H9 (cell line): Measurements from ENCODE around the gene AANAT. TPM values are rescaled to one million over a fixed set of nuclear protein-coding genes. Genes with fewer than 3 reads are reported as not detected.

ENCODE experiments used
- DNase-seq: peaks from one replicate; pipeline ENCODE4 v3.0.0-alpha.2; 2017
- H2AFZ ChIP-seq: one replicate; pipeline ENCODE4 v1.6.1; 2013; ENCODE audit warnings: mild to moderate bottlenecking, low read length, control low read depth, moderate library complexity
- H2AK5ac ChIP-seq: 2 replicates; pipeline ENCODE4 v1.6.1; 2013; ENCODE audit warnings: low read length, control low read depth, mixed read lengths; ENCODE audit not compliant: insufficient read length
- H2BK120ac ChIP-seq: one replicate; pipeline ENCODE4 v1.6.1; 2013; ENCODE audit warnings: low read depth, mild to moderate bottlenecking, low read length, control low read depth, inconsistent platforms; ENCODE audit not compliant: poor library complexity, severe bottlenecking
- H2BK12ac ChIP-seq: 2 replicates; pipeline ENCODE4 v1.6.1; 2013; ENCODE audit warnings: low read length, control low read depth, mixed read lengths, low read depth; ENCODE audit not compliant: insufficient read length
- H2BK15ac ChIP-seq: 2 replicates; pipeline ENCODE4 v1.6.1; 2013; ENCODE audit warnings: low read depth, low read length, control low read depth
- H2BK20ac ChIP-seq: one replicate; pipeline ENCODE4 v1.6.1; 2013; ENCODE audit warnings: low read depth, mild to moderate bottlenecking, low read length, control low read depth, inconsistent platforms; ENCODE audit not compliant: poor library complexity, severe bottlenecking
- H2BK5ac ChIP-seq: 2 replicates; pipeline ENCODE4 v1.6.1; 2013; ENCODE audit warnings: low read length, control low read depth, mixed read lengths; ENCODE audit not compliant: insufficient read length
- H3K14ac ChIP-seq: 2 replicates; pipeline ENCODE4 v1.6.1; 2013; ENCODE audit warnings: low read length, control low read depth; ENCODE audit not compliant: insufficient read depth
- H3K18ac ChIP-seq: 2 replicates; pipeline ENCODE4 v1.6.1; 2013; ENCODE audit warnings: low read depth, mild to moderate bottlenecking, mixed read lengths, low read length, control low read depth; ENCODE audit not compliant: insufficient read length
- H3K23ac ChIP-seq: 2 replicates; pipeline ENCODE4 v1.6.1; 2013; ENCODE audit warnings: low read length, control low read depth, mixed read lengths, low read depth; ENCODE audit not compliant: insufficient read length
- H3K23me2 ChIP-seq: 2 replicates; pipeline ENCODE4 v1.6.1; 2013; ENCODE audit warnings: low read depth, mild to moderate bottlenecking, mixed read lengths, low read length, control low read depth; ENCODE audit not compliant: insufficient read length, poor library complexity, severe bottlenecking
- H3K27ac ChIP-seq: 2 replicates; pipeline ENCODE4 v1.5.1; 2013; ENCODE audit warnings: low read length, control low read depth, mixed read lengths, low read depth; ENCODE audit not compliant: insufficient read length
- H3K27me3 ChIP-seq: 2 replicates; pipeline ENCODE4 v1.6.1; 2013; ENCODE audit warnings: low read length, control low read depth, inconsistent platforms; ENCODE audit not compliant: insufficient read depth
- H3K4ac ChIP-seq: 2 replicates; pipeline ENCODE4 v1.6.1; 2013; ENCODE audit warnings: low read depth, mild to moderate bottlenecking, control low read depth, inconsistent platforms, low read length, moderate library complexity
- H3K4me1 ChIP-seq: 2 replicates; pipeline ENCODE4 v1.6.1; 2013; ENCODE audit warnings: low read length, control low read depth, inconsistent platforms; ENCODE audit not compliant: insufficient read depth
- H3K4me2 ChIP-seq: 2 replicates; pipeline ENCODE4 v1.6.1; 2013; ENCODE audit warnings: low read length, control low read depth, mixed read lengths; ENCODE audit not compliant: insufficient read length, insufficient read depth
- H3K56ac ChIP-seq: 2 replicates; pipeline ENCODE4 v1.6.1; 2013; ENCODE audit warnings: low read depth, mild to moderate bottlenecking, mixed read lengths, low read length, control low read depth; ENCODE audit not compliant: insufficient read length
- H3K79me1 ChIP-seq: 2 replicates; pipeline ENCODE4 v1.6.1; 2013; ENCODE audit warnings: low read depth, mild to moderate bottlenecking, moderate library complexity, low read length, control low read depth, inconsistent platforms; ENCODE audit not compliant: insufficient read depth, poor library complexity, severe bottlenecking
- H3K79me2 ChIP-seq: 2 replicates; pipeline ENCODE4 v1.6.1; 2013; ENCODE audit warnings: low read length, control low read depth, inconsistent platforms; ENCODE audit not compliant: insufficient read depth
- H3K9ac ChIP-seq: 2 replicates; pipeline ENCODE4 v1.6.1; 2013; ENCODE audit warnings: low read length, control low read depth, mixed read lengths; ENCODE audit not compliant: insufficient read length; ENCODE audit errors: extremely low read depth
- H3K9me3 ChIP-seq: one replicate; pipeline ENCODE4 v1.6.1; 2013; ENCODE audit warnings: low read depth, low read length, inconsistent platforms; ENCODE audit not compliant: control insufficient read depth
- H3T11ph ChIP-seq: one replicate; pipeline ENCODE4 v1.6.1; 2013; ENCODE audit warnings: mild to moderate bottlenecking, low read length, control low read depth, inconsistent platforms
- H4K20me1 ChIP-seq: one replicate; pipeline ENCODE4 v1.6.1; 2013; ENCODE audit not compliant: control insufficient read depth, insufficient read length, insufficient read depth
- H4K5ac ChIP-seq: 2 replicates; pipeline ENCODE4 v1.6.1; 2013; ENCODE audit warnings: low read depth, mild to moderate bottlenecking, mixed read lengths, low read length, control low read depth; ENCODE audit not compliant: insufficient read length
- H4K8ac ChIP-seq: replicated peaks from 2 replicates; pipeline ENCODE4 v1.6.1; 2013; ENCODE audit warnings: low read length, control low read depth, mixed read lengths, low read depth; ENCODE audit not compliant: insufficient read length
- H4K91ac ChIP-seq: 2 replicates; pipeline ENCODE4 v1.6.1; 2013; ENCODE audit warnings: low read depth, mild to moderate bottlenecking, moderate library complexity, mixed read lengths, low read length, control low read depth; ENCODE audit not compliant: insufficient read length
- H3K27ac Mint-ChIP-seq, 3 experiments: 2 replicates in 2 of 3; 3 replicates in 1 of 3; pipeline ENCODE4 v1.8.0; 2020 to 2021; ENCODE audit warnings: mixed read lengths in 3 of 3, mild to moderate bottlenecking in 1 of 3, moderate library complexity in 1 of 3
- H3K27me3 Mint-ChIP-seq: 2 replicates; pipeline ENCODE4 v1.8.0; 2021; ENCODE audit warnings: low read depth, mild to moderate bottlenecking, moderate library complexity, mixed read lengths
- H3K36me3 Mint-ChIP-seq, 3 experiments: 2 replicates in 2 of 3; 3 replicates in 1 of 3; pipeline ENCODE4 v1.8.0; 2020 to 2021; ENCODE audit warnings: low read depth in 3 of 3, mixed read lengths in 3 of 3; ENCODE audit not compliant: insufficient read depth in 1 of 3
- H3K4me1 Mint-ChIP-seq, 2 experiments: 2 replicates each; pipeline ENCODE4 v1.8.0; 2020; ENCODE audit warnings: mixed read lengths in 2 of 2
- H3K4me3 Mint-ChIP-seq, 2 experiments: 2 replicates in 1 of 2; 3 replicates in 1 of 2; pipeline ENCODE4 v1.8.0; 2020 to 2021; ENCODE audit warnings: mild to moderate bottlenecking in 2 of 2, mixed read lengths in 2 of 2, moderate library complexity in 1 of 2
- H3K9me3 Mint-ChIP-seq, 2 experiments: 2 replicates in 1 of 2; 3 replicates in 1 of 2; pipeline ENCODE4 v1.8.0; 2020; ENCODE audit warnings: mild to moderate bottlenecking in 2 of 2, mixed read lengths in 2 of 2, moderate library complexity in 1 of 2
- WGBS: extraction: QIAGEN DNeasy Blood & Tissue Kit; methylation state at CpG from one replicate; pipeline ENCODE4 v1.1.7; 2013; ENCODE audit warnings: missing lambda C conversion rate, low lambda C conversion rate, mixed read lengths; ENCODE audit not compliant: insufficient read length; ENCODE audit errors: extremely low coverage; 5-methylcytosine and 5-hydroxymethylcytosine counted together
- total RNA-seq: library from RNA; stranded (reverse); gene quantifications from 2 replicates; pipeline ENCODE4 v1.2.1, GENCODE V29; 2021
- TF ChIP-seq, protein P1 (sequence below): fragments of 200-600 bp; sonication (generic); conservative IDR thresholded peaks from 3 replicates; pipeline ENCODE4 v1.8.0; 2021; ENCODE audit warnings: antibody characterized with exemption, mild to moderate bottlenecking

AANAT gene
- total RNA-seq, 1 experiment from 2014 or later = 0.55 TPM

DNA sequence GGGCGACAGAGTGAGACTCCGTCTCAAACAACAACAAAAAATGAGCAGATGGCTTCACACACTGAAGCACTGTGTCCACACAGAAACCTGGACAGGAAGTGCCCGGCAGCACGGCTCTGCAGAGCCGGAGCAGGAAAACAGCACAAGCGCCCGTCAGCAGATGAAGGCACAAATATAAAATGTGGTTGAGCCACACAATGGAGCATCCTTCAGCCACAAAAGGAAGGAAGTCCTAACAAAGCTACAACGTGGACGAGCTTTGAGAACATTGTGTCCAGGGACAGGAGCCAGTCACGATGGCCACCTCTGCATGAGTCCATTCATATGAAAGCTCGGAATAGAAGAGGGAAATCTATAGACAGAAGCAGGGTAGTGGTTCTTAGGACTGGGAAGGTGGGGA, 18.2 kb downstream of the AANAT start:
- no peak overlapping the region for H3K27ac Mint-ChIP-seq
- TF ChIP-seq, protein P1, sequence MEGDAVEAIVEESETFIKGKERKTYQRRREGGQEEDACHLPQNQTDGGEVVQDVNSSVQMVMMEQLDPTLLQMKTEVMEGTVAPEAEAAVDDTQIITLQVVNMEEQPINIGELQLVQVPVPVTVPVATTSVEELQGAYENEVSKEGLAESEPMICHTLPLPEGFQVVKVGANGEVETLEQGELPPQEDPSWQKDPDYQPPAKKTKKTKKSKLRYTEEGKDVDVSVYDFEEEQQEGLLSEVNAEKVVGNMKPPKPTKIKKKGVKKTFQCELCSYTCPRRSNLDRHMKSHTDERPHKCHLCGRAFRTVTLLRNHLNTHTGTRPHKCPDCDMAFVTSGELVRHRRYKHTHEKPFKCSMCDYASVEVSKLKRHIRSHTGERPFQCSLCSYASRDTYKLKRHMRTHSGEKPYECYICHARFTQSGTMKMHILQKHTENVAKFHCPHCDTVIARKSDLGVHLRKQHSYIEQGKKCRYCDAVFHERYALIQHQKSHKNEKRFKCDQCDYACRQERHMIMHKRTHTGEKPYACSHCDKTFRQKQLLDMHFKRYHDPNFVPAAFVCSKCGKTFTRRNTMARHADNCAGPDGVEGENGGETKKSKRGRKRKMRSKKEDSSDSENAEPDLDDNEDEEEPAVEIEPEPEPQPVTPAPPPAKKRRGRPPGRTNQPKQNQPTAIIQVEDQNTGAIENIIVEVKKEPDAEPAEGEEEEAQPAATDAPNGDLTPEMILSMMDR = no peak
- no peak overlapping the region for H2BK15ac ChIP-seq
- no peak overlapping the region for H2BK12ac ChIP-seq
- no peak overlapping the region for H3K23ac ChIP-seq
- H4K20me1 ChIP-seq = no peaks in the 10 kb centered on the region
- no peak overlapping the region for H3K18ac ChIP-seq
- H4K5ac ChIP-seq = no peak overlapping the region
- H3K4ac ChIP-seq = no peak overlapping the region
- peaks cover 1 to 10% (median 10%) of the 10 kb centered on the region in 3 experiments; a peak in 4 of 7 replicates for H3K36me3 Mint-ChIP-seq
- no peaks in the 10 kb centered on the region for H3K79me1 ChIP-seq
- H3K4me2 ChIP-seq = no peak overlapping the region
- H3K79me2 ChIP-seq = no peaks in the 10 kb centered on the region
- H3K14ac ChIP-seq = no peak overlapping the region
- H3K9me3 Mint-ChIP-seq = no peaks in the 10 kb centered on the region
- no CpG with 5 or more reads among the region's 11 CpGs for WGBS
- H2AFZ ChIP-seq = no peak overlapping the region
- H4K91ac ChIP-seq = no peak overlapping the region
- H3K27me3 Mint-ChIP-seq = peaks cover 2% of the 10 kb centered on the region; the same call in 1 of the 2 replicates
- H3K27ac ChIP-seq = no peak overlapping the region
- H3K4me1 Mint-ChIP-seq = peaks cover under 1 to 8% of the 10 kb centered on the region in 2 experiments; a peak in 2 of 4 replicates
- no peak overlapping the region for H3T11ph ChIP-seq
- H2BK120ac ChIP-seq = no peak overlapping the region
- H2BK5ac ChIP-seq = no peak overlapping the region
- H3K23me2 ChIP-seq = no peaks in the 10 kb centered on the region
- H3K56ac ChIP-seq = no peak overlapping the region
- no peak overlapping the region for H3K4me3 Mint-ChIP-seq
- no peak overlapping the region for H2BK20ac ChIP-seq
- no peak overlapping the region for H4K8ac ChIP-seq
- no peak overlapping the region for H3K9ac ChIP-seq
- DNase-seq = no peak
- H3K27me3 ChIP-seq = no peaks in the 10 kb centered on the region
- H3K9me3 ChIP-seq = no peaks in the 10 kb centered on the region
- H3K4me1 ChIP-seq = no peaks in the 10 kb centered on the region
- H2AK5ac ChIP-seq = no peak overlapping the region
